Hematopoietic multipotent progenitor cell (in vitro differentiated cells): Measurements from ENCODE around the gene DNTT. TPM values are rescaled to one million over a fixed set of nuclear protein-coding genes. Genes with fewer than 3 reads are reported as not detected.
"Not testable (repeated sequence)": the region's sequence is repeated elsewhere in the genome, so short reads cannot be mapped to it uniquely, and the experiment has no call there.

ENCODE experiments used
- DNase-seq, 3 donors: peaks; one replicate each; pipeline ENCODE4 v3.0.0-alpha.2; 2011 to 2015; ENCODE audit warnings: low read depth in 2 of 3, low spot score in 2 of 3
- total RNA-seq: library from RNA; depleted of rRNA; stranded (reverse); fragments of >200 nt; gene quantifications from one replicate; pipeline ENCODE4 v1.2.3, GENCODE V29; 2012

DNTT gene
- total RNA-seq, 1 donor: 7.0 TPM

GRCh38 chr10:96305019-96305418 is 785 bp downstream of the DNTT start:
- no peak for DNase-seq

GRCh38 chr10:96306516-96306915 is 2.3 kb downstream of the DNTT start:
- DNase-seq: peak in 2 of 3 donors; percentile 62 to 85

GRCh38 chr10:96308854-96309253 is 4.6 kb downstream of the DNTT start:
- DNase-seq: not testable (repeated sequence)

- DNase-seq: no peak
Observed at GRCh38 chr10:96309628-96310320, 5.5 kb downstream of the DNTT start.

- no peak for DNase-seq
Observed at GRCh38 chr10:96310321-96310669, 6.1 kb downstream of the DNTT start.

GRCh38 chr10:96311180-96311715 is 7.0 kb downstream of the DNTT start:
- DNase-seq: no peak

- no peak for DNase-seq
Observed at GRCh38 chr10:96313344-96313743, 9.1 kb downstream of the DNTT start.

- DNase-seq: no peak
Observed at GRCh38 chr10:96317067-96317833, 13.0 kb downstream of the DNTT start.

GRCh38 chr10:96319754-96320474 is 15.7 kb downstream of the DNTT start:
- DNase-seq: no peak

GRCh38 chr10:96321822-96322221 is 17.6 kb downstream of the DNTT start:
- no peak for DNase-seq

- DNase-seq: no peak
Observed at GRCh38 chr10:96322275-96322674, 18.0 kb downstream of the DNTT start.

GRCh38 chr10:96324447-96324846 is 20.2 kb downstream of the DNTT start:
- no peak for DNase-seq

GRCh38 chr10:96325719-96326373 is 21.6 kb downstream of the DNTT start:
- DNase-seq: no peak

- DNase-seq: no peak
Observed at GRCh38 chr10:96327462-96327861, 23.2 kb downstream of the DNTT start.

- peak in 1 of 3 donors; percentile 48 for DNase-seq
Observed at GRCh38 chr10:96333101-96333500, 28.9 kb downstream of the DNTT start.

GRCh38 chr10:96334616-96335526 is 30.6 kb downstream of the DNTT start:
- peak in 1 of 3 donors; percentile 34 for DNase-seq

GRCh38 chr10:96337106-96337505 is 32.9 kb downstream of the DNTT start:
- no peak for DNase-seq

GRCh38 chr10:96338279-96338925 is 34.2 kb downstream of the DNTT start:
- no peak for DNase-seq

GRCh38 chr10:96339383-96339782 is 35.1 kb downstream of the DNTT start:
- DNase-seq: no peak
